IMR-90 (cell line): ENCODE measurements around the gene PARD3. TPM values are rescaled to one million over a fixed set of nuclear protein-coding genes. Genes with fewer than 3 reads are reported as not detected.

ENCODE experiments used
- ATAC-seq: fragments of 200-7000 bp; cut with Tn5 transposase; 2 replicates; pipeline ENCODE4 v1.9.1; 2020; ENCODE audit warnings: low read depth, mild to moderate bottlenecking, moderate library complexity
- BruUV-seq: library from RNA; stranded (reverse); fragments of 400-500 nt; replicated peaks from 2 replicates; lab custom pipeline; 2021; lab: Mats Ljungman, UMichigan
- CTCF ChIA-PET: fragments of 300-600 bp; formaldehyde crosslinking; extraction: SDS; loops from one replicate; lab custom pipeline; 2021; ENCODE audit warnings: antibody characterized with exemption; lab: Yijun Ruan, JAX
- POLR2A ChIA-PET: fragments of 300-600 bp; sonication (Branson Sonifier 250); formaldehyde crosslinking; loops from one replicate; lab custom pipeline; 2022; ENCODE audit warnings: antibody characterized with exemption; ENCODE audit not compliant: unreplicated experiment; lab: Charles Lee
- DNase-seq: peaks from one replicate; pipeline ENCODE4 v3.0.0; 2013
- H2AFZ ChIP-seq: replicated peaks from 2 replicates; pipeline ENCODE3; 2013; ENCODE audit warnings: low read length, mild to moderate bottlenecking; ENCODE audit not compliant: poor library complexity
- H2AK5ac ChIP-seq: 2 replicates; pipeline ENCODE4 v1.6.1; 2013; ENCODE audit warnings: low read depth, low read length, inconsistent platforms
- H2AK9ac ChIP-seq: replicated peaks from 2 replicates; pipeline ENCODE3; 2013; ENCODE audit warnings: mild to moderate bottlenecking, low read depth, low read length, moderate library complexity; ENCODE audit not compliant: poor library complexity
- H2BK120ac ChIP-seq: 2 replicates; pipeline ENCODE4 v1.6.1; 2013; ENCODE audit warnings: low read depth, low read length, inconsistent platforms
- H2BK15ac ChIP-seq: 3 replicates; pipeline ENCODE4 v1.6.1; 2013; ENCODE audit warnings: low read depth, low read length, inconsistent platforms
- H2BK20ac ChIP-seq: 2 replicates; pipeline ENCODE4 v1.6.1; 2013; ENCODE audit warnings: low read depth, mild to moderate bottlenecking, inconsistent platforms, low read length, moderate library complexity
- H2BK5ac ChIP-seq: 2 replicates; pipeline ENCODE4 v1.6.1; 2013; ENCODE audit warnings: mild to moderate bottlenecking, low read depth, low read length, inconsistent platforms; ENCODE audit not compliant: poor library complexity, severe bottlenecking
- H3K14ac ChIP-seq: replicated peaks from 2 replicates; pipeline ENCODE4 v1.6.1; 2013; ENCODE audit warnings: low read depth, low read length, inconsistent platforms
- H3K18ac ChIP-seq: 2 replicates; pipeline ENCODE4 v1.6.1; 2013; ENCODE audit warnings: low read depth, low read length, control low read depth
- H3K23ac ChIP-seq: 2 replicates; pipeline ENCODE4 v1.6.1; 2013; ENCODE audit warnings: low read depth, low read length, inconsistent platforms
- H3K27ac ChIP-seq: 2 replicates; pipeline ENCODE4 v1.5.1; 2013; ENCODE audit warnings: mild to moderate bottlenecking, control low read depth, low read length; ENCODE audit not compliant: insufficient read depth
- H3K27me3 ChIP-seq: 2 replicates; pipeline ENCODE4 v1.6.1; 2013; ENCODE audit warnings: low read length; ENCODE audit not compliant: control insufficient read depth, insufficient read depth
- H3K36me3 ChIP-seq: 2 replicates; pipeline ENCODE4 v1.6.1; 2013; ENCODE audit warnings: low read length, mixed read lengths; ENCODE audit not compliant: control insufficient read depth, insufficient read depth
- H3K4ac ChIP-seq: 2 replicates; pipeline ENCODE4 v1.6.1; 2013; ENCODE audit warnings: low read depth, low read length, inconsistent platforms
- H3K4me1 ChIP-seq: 2 replicates; pipeline ENCODE4 v1.6.1; 2013; ENCODE audit warnings: low read length, mixed read lengths; ENCODE audit not compliant: control insufficient read depth, insufficient read depth
- H3K4me2 ChIP-seq: 2 replicates; pipeline ENCODE4 v1.6.1; 2013; ENCODE audit warnings: low read depth, mild to moderate bottlenecking, control low read depth, low read length, moderate library complexity
- H3K4me3 ChIP-seq: 2 replicates; pipeline ENCODE4 v1.5.1; 2013; ENCODE audit warnings: low read depth, mild to moderate bottlenecking, control low read depth, low read length, moderate library complexity; ENCODE audit not compliant: insufficient read depth
- H3K56ac ChIP-seq: 2 replicates; pipeline ENCODE4 v1.6.1; 2013; ENCODE audit warnings: low read length, inconsistent platforms; ENCODE audit not compliant: insufficient read depth; ENCODE audit errors: extremely low read depth
- H3K79me1 ChIP-seq, 2 experiments: 2 replicates each; pipeline ENCODE4 v1.6.1; 2013; ENCODE audit warnings: low read length in 2 of 2, inconsistent platforms in 1 of 2, low read depth in 1 of 2
- H3K9ac ChIP-seq: 2 replicates; pipeline ENCODE4 v1.6.1; 2013; ENCODE audit warnings: low read depth, low read length, control low read depth
- H3K9me1 ChIP-seq: 2 replicates; pipeline ENCODE4 v1.6.1; 2013; ENCODE audit warnings: low read length, inconsistent platforms; ENCODE audit not compliant: insufficient read depth
- H3K9me3 ChIP-seq: 2 replicates; pipeline ENCODE4 v1.6.1; 2013; ENCODE audit warnings: low read length; ENCODE audit not compliant: control insufficient read depth, insufficient read depth
- H4K20me1 ChIP-seq: 2 replicates; pipeline ENCODE4 v1.6.1; 2013; ENCODE audit warnings: low read length, inconsistent platforms; ENCODE audit not compliant: insufficient read depth
- H4K5ac ChIP-seq: 2 replicates; pipeline ENCODE4 v1.6.1; 2013; ENCODE audit warnings: mild to moderate bottlenecking, low read depth, low read length, control low read depth
- H4K8ac ChIP-seq, 2 experiments: 2 replicates each; pipeline ENCODE4 v1.6.1; 2013; ENCODE audit warnings: low read depth in 2 of 2, low read length in 2 of 2, control low read depth in 1 of 2, inconsistent platforms in 1 of 2
- H4K91ac ChIP-seq: 2 replicates; pipeline ENCODE4 v1.6.1; 2013; ENCODE audit warnings: low read depth, low read length, inconsistent platforms; ENCODE audit not compliant: insufficient read depth
- FOS ChIP-seq: fragments of 150-350 bp; IDR thresholded peaks from 2 replicates; pipeline ENCODE4 v1.6.1; 2016; ENCODE audit warnings: low read depth, low read length
- MAZ ChIP-seq: IDR thresholded peaks from 2 replicates; pipeline ENCODE4 v1.6.1; 2012; ENCODE audit warnings: low read depth, mild to moderate bottlenecking, low read length, improper control_type of control experiment, moderate library complexity, borderline replicate concordance
- MXI1 ChIP-seq: IDR thresholded peaks from 2 replicates; pipeline ENCODE4 v1.6.1; 2012; ENCODE audit warnings: low read depth, mild to moderate bottlenecking, low read length, moderate library complexity, borderline replicate concordance
- NFE2L2 ChIP-seq: fragments of 150-350 bp; IDR thresholded peaks from 2 replicates; pipeline ENCODE4 v1.6.1; 2016; ENCODE audit warnings: low read depth, mild to moderate bottlenecking, low read length
- POLR2A ChIP-seq: IDR thresholded peaks from 2 replicates; pipeline ENCODE4 v1.6.1; 2012; ENCODE audit warnings: mild to moderate bottlenecking, low read depth, low read length
- RAD21 ChIP-seq: IDR thresholded peaks from 2 replicates; pipeline ENCODE4 v1.6.1; 2012; ENCODE audit warnings: low read length, improper control_type of control experiment
- RFX5 ChIP-seq: IDR thresholded peaks from 2 replicates; pipeline ENCODE4 v1.8.0; 2012; ENCODE audit warnings: low read depth, mild to moderate bottlenecking, low read length, moderate library complexity
- SMC3 ChIP-seq: fragments of 150-350 bp; IDR thresholded peaks from 2 replicates; pipeline ENCODE4 v1.6.1; 2016; ENCODE audit warnings: low read depth, mild to moderate bottlenecking, antibody characterized with exemption, low read length, moderate library complexity
- USF2 ChIP-seq: fragments of 150-350 bp; IDR thresholded peaks from 2 replicates; pipeline ENCODE4 v1.6.1; 2017; ENCODE audit warnings: mild to moderate bottlenecking, antibody characterized with exemption, low read length, low read depth
- WGBS, 2 experiments: methylation state at CpG; one replicate each; pipeline versions ENCODE4 v1.1.5 to v1.1.7; 2013; ENCODE audit warnings: missing lambda C conversion rate in 2 of 2; ENCODE audit not compliant: insufficient read length in 1 of 2; ENCODE audit errors: extremely low coverage in 2 of 2; 5-methylcytosine and 5-hydroxymethylcytosine counted together
- dilution Hi-C: fragments of 300-500 bp; cut with HindIII; formaldehyde crosslinking; loops from one replicate; pipeline ENCODE4 v1.14.3; 2018; ENCODE audit warnings: low sequenced_read_pairs; ENCODE audit not compliant: unreplicated experiment
- in situ Hi-C: fragments of 300-500 bp; cut with MboI; formaldehyde crosslinking; loops from 3 replicates; pipeline ENCODE4 v1.14.3; 2019; ENCODE audit warnings: low sequenced_read_pairs, inconsistent platforms, mixed read lengths
- intact Hi-C: fragments of 100-400 bp; cut with micrococcal nuclease; formaldehyde crosslinking; loops from 2 replicates; pipeline ENCODE4 v1.10.0; 2022
- polyA plus RNA-seq, 3 experiments: library from polyadenylated mRNA; depleted of rRNA; stranded (reverse); fragments of >200 nt; gene quantifications; 2 replicates each; pipeline ENCODE4 v1.2.3, GENCODE V29; 2012; ENCODE audit warnings: low replicate concordance in 1 of 3
- total RNA-seq: library from RNA; depleted of rRNA; stranded (reverse); fragments of >200 nt; gene quantifications from 2 replicates; pipeline ENCODE4 v1.2.3, GENCODE V29; 2012

Gene PARD3
- total and polyA plus RNA-seq, 2 of the 4 experiments (the other 2 are of a cell fraction) = 14.6 to 37.5 TPM

GRCh38 chr10:34505338-34505737 is 309.8 kb downstream of the PARD3 start:
- CTCF ChIA-PET = no interaction called here
- 100% methylated on average over 2 of the region's 2 CpGs; no CpG with 5 or more reads in 1 of the 2 experiments for WGBS, 2 experiments

More at GRCh38 chr10:34505338-34505737, 309.8 kb downstream of the PARD3 start:
- Histone ChIP-seq H2BK120ac (no peak overlapping the region), H2BK20ac (no peak overlapping the region), H2BK15ac (no peak overlapping the region), H2AK5ac (no peak overlapping the region), H3K27ac (no peak overlapping the region), H2BK5ac (no peak overlapping the region), H3K79me1 (peaks cover 0 to 11% of the 10 kb centered on the region in 2 experiments; a peak in 3 of 4 replicates), H3K9ac (no peak overlapping the region), H3K9me3 (no peaks in the 10 kb centered on the region), H4K20me1 (no peaks in the 10 kb centered on the region; the same call in 1 of the 2 replicates), H3K56ac (no peak overlapping the region), H2AFZ (no peak overlapping the region), H3K27me3 (no peaks in the 10 kb centered on the region), H4K91ac (no peak overlapping the region), H3K4me3 (no peak overlapping the region), H3K23ac (no peak overlapping the region), H3K14ac (no peak overlapping the region), H4K8ac (no peak overlapping the region), H2AK9ac (no peak overlapping the region), H3K36me3 (no peaks in the 10 kb centered on the region), H3K18ac (no peak overlapping the region), H3K4ac (no peak overlapping the region), H3K9me1 (no peaks in the 10 kb centered on the region; the same call in 1 of the 2 replicates), H3K4me2 (no peak overlapping the region), H3K4me1 (no peaks in the 10 kb centered on the region), H4K5ac (no peak overlapping the region)
- DNase-seq (no peak), ATAC-seq (no peak)
- in situ Hi-C loops (no loop called here), intact Hi-C loops (no loop called here), dilution Hi-C loops (no loop called here)
- TF ChIP-seq USF2 (no peak), NFE2L2 (no peak), RFX5 (no peak), MAZ (no peak), SMC3 (no peak), MXI1 (no peak), POLR2A (no peak), FOS (no peak), RAD21 (no peak)
- POLR2A ChIA-PET = no interaction called here
- BruUV-seq = no TSS peak
